Neural progenitor cell (in vitro differentiated cells): Measurements from ENCODE around the gene DTD1.

ENCODE experiments used
- EZH2 ChIP-seq: fragments of 200-600 bp; sonication (generic); IDR thresholded peaks from 2 replicates; pipeline ENCODE4 v1.6.1; 2017; ENCODE audit warnings: antibody characterized with exemption, mild to moderate bottlenecking, moderate library complexity
- TF ChIP-seq, protein P1 (sequence below): fragments of 200-600 bp; sonication (generic); IDR thresholded peaks from 2 replicates; pipeline ENCODE4 v1.5.1; 2017; ENCODE audit warnings: antibody characterized with exemption, mild to moderate bottlenecking

DNA sequence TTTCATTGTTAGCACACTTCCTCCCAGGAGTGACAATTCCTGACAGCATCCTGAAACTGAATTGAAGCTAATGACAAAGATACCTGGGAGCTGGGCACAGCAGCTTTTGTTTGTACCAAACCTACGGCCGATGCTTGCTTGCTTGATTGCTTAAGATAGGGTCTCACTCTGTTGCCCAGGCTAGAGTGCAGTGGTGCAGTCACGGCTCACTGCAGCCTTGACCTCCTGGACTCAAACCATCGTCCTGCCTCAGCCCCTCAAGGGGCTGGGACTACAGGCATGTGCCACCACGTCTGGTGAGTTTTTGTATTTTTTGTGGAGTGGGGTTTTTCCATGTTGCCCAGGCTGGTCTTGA lies 141.0 kb downstream of the DTD1 start:
- TF ChIP-seq, protein P1, sequence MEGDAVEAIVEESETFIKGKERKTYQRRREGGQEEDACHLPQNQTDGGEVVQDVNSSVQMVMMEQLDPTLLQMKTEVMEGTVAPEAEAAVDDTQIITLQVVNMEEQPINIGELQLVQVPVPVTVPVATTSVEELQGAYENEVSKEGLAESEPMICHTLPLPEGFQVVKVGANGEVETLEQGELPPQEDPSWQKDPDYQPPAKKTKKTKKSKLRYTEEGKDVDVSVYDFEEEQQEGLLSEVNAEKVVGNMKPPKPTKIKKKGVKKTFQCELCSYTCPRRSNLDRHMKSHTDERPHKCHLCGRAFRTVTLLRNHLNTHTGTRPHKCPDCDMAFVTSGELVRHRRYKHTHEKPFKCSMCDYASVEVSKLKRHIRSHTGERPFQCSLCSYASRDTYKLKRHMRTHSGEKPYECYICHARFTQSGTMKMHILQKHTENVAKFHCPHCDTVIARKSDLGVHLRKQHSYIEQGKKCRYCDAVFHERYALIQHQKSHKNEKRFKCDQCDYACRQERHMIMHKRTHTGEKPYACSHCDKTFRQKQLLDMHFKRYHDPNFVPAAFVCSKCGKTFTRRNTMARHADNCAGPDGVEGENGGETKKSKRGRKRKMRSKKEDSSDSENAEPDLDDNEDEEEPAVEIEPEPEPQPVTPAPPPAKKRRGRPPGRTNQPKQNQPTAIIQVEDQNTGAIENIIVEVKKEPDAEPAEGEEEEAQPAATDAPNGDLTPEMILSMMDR, result no peak
- no peak for TF ChIP-seq EZH2
